SHP77 (cell line): Measurements from ENCODE around the gene TWF1.
"Not testable (repeated sequence)": the region's sequence is repeated elsewhere in the genome, so short reads cannot be mapped to it uniquely, and the experiment has no call there.

Experiments
- DNase-seq, 2 experiments: peaks; one replicate each; lab custom pipeline; 2025; lab: John Stamatoyannopoulos, UW

Gene TWF1

DNA sequence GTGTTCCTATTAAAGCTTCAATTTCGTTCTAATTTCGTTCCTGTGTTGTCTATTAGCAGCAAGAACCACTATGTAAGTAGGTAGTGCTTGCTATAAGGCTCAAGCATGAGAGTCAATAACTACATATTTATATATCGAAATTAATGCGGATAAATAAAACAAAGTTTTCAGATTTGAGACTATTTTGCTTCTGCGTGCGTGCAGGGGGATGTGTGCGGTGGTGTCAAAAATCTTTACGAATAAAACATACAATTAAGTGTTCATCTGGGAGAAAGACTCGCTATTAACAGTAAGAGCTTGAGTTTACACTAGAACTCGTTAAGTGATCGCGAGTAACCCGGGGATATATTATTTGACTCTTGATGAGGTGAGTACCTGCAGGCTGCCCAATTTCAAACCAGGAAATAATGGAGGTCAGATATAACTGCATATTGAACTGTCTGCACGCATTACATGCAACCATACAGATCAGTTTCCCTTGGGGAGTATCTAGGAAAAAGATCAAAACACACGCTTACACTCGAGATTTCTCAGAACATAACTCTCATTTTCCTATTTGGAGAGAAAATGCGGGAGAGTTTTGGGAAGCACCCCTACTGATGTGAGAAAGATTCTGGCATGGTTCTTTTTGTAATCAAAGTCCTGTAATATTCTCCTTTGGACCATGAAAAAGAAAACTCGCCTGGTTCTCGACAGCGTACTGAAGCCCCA lies 813 bp downstream of the TWF1 start:
- no peak for DNase-seq

DNA sequence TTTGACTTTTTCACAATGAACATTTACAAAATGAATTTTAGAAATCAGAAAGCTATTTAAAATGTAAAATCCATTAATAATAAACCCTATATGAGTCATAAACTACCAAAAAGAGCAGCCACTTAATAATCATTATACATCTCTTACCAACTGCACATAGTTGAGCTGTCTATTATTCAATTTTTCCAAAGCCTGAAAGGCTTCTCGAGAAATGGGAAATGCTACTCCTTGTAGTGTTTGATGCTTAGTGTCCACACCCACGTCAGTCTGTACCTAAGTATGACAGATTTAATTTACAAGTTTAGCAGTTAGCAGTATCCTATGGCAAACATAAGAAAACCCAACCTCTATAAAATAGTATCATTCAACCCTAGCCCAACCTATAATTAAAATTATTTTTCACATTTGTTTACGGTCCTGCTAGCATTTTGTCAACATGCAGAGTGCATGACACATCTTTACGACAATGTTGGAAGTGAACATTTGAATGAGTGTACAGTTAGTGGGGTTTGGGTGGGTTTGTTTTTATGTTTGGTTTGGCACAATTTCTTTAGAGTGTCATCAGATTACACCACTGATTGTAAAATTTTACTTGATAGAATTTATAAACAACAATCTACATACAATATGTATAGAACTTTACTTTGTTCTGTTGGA lies 8.4 kb downstream of the TWF1 start:
- DNase-seq = no peak

DNA sequence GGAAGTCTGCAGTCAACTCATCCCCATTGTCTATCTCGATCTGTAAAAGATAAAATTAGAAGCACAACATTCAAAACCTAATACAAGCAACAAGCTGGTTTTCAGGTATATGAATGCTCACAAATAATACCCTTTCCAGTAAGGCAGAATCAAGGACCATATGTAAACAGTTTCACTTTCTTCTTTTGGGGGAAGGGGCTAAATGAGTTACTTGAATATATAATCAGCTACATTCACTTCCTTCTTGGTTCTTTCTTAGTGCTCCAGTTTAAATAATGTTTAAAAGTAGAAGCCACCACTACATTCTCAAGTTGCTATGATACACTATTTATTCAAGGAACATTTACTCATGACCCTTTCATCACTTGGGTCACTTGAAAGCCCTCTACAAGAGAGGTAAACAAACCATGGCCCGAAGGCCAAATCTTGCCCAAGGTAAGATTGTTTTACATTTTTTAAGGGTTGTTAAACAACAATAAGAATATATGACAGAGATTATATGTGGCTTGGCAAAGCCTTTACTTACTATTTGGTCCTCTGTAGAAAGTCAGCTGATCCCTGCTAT lies 10.3 kb downstream of the TWF1 start:
- DNase-seq = no peak

GRCh38 chr12:43789941-43790340 lies 16.2 kb downstream of the TWF1 start:
- peak; percentile 24 to 40 for DNase-seq

DNA sequence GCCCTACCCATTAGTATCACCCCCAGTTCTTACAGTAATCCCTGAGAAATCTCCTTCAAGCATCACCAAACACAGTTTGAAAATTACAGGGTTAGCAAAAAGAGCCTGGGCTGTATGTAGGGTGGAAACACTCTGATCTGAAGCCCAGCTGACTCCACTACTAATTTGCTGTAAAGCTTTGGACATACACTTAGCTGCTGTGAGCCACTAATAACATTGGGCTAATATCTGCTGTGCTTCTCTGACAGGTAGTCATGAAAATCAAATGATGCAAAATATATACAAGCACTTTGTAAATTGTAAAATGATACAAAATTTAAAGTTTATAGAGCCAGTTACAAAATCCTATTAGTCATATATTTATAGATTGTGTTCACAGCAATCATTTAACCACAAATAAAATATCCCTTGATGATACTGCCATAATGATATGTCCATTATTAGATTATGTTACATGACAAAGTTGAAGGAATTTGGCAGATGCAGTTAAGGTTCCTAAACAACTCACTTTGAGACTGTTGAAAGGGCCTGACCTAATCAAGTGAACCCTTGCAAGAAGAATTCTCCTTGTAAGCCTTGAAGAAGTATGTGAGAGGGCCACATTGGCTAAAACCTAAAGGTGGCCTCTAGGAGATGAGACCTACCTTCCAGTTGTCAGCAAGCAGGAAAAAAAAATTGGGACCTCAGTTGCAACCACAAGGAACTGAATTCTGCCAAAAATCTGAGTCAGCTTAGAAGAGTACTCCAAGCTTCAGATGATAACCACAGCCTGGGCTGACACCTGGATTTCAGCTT lies 19.0 kb downstream of the TWF1 start:
- no peak for DNase-seq

- peak; percentile 3 to 15 for DNase-seq
These were observed 29.6 kb downstream of the TWF1 start for GRCh38 chr12:43776498-43776897.

- no peak for DNase-seq
These were observed 39.8 kb downstream of the TWF1 start for GRCh38 chr12:43766291-43766690.

GRCh38 chr12:43764528-43764927 lies 41.6 kb downstream of the TWF1 start:
- no peak for DNase-seq

- DNase-seq = no peak
These were observed 42.3 kb downstream of the TWF1 start for GRCh38 chr12:43763769-43764168.

DNA sequence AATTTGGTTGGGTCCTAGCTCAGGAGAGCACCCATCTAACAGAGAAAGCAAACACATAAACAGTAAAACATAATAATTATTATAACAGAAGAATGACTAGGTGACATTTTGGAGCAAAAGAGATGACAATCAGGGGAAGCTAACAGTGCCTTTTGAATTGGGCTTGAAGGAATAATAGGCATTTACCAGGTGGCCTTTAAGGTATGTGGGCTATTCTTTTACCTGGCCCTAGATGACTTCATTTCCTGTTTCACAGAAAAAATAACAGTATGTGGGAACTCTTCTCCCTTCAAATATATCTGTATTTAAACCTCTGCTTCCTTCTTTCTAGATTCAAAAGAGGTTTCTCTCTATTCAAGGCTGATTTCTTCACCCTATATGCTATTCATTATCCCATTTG lies 43.5 kb downstream of the TWF1 start:
- no peak for DNase-seq

DNA sequence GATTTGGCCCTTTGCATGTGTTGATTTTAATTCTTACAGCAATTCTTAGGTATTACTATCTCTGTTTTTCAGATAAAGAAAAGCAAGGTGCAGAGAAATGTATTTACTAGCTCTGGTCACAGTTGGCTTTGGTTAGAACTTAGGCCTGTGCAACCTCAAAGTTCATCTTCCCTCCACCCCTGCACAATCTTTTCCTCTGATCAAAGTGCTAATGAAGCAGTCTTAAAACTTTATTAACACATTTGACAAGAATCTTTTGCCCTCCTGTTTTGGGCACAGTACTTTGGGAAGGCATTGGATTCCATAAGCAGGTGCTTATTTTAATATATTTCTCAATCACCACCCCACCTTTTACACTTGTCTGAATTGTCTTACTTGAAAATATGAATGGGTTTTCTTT lies 44.6 kb downstream of the TWF1 start:
- DNase-seq = no peak

DNA sequence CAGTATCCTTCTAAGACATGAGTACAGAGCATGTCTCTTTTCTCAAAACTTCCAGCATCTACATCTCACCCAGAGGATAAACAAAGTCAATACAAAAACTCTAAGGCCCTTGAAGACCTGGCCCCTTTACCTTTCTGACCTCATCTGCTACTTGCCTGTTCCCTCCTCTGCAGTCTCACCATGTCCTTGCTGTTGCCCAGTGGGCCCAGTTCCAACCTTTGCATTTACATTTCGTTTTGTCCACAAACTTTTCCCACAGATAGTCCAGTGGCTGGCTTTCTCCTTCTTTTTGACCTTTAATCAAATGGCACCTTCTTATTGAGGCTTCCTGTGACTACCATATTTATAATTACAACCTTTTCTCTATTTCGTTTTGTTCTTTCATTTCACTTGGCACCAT lies 45.7 kb downstream of the TWF1 start:
- no peak for DNase-seq

DNA sequence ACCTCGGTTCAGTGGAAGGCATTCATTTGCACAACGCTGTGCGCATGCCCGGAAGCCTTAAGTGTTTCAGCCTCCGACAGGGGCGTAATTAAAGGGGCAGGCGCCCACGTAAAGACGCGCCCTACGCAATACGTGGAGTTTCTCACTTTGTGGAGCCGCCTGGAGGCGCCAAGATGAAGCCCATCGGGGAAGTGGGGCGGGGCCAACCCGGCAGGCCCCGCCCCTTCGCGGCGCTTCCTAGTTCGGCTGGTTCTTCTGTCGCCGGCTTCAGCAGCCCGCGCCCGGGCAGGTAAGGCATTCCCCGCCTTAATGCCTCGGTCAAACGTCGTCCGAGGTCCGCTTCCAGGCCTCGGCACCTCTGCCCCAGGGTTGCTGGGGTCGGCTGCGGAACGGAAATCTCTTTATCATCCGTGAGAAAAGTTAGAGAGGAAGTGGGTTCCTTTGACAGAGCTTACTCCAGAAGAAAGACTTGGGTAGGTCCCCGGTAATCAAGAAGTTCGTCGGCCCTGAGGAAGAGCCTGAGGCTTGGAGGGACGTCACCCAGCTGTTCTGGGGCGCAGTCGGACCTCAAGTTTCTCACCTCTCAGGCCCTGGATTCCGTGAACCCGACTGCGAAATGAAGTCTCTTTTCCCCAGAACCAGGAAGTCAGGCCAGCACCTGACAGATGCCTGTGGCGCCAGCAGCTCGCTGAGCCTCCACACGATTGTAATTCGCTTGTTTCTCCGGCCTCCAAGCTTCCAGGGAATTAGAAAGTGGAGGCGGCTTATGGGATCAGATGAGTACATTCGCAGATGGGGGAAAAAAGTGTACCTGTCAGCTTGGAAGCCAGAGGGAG lies 47.2 kb downstream of the TWF1 start, which contains the start of the genes IRAK4 and PUS7L:
IRAK4 (plus strand) TSS at position 224 of the 836 bp plus-strand sequence. CDS start 9,161 bp downstream, outside the sequence.
PUS7L (minus strand) TSS at position 63 of the 836 bp plus-strand sequence. CDS start 3,545 bp downstream, outside the sequence.
- DNase-seq = peak; percentile 96 to 97

DNA sequence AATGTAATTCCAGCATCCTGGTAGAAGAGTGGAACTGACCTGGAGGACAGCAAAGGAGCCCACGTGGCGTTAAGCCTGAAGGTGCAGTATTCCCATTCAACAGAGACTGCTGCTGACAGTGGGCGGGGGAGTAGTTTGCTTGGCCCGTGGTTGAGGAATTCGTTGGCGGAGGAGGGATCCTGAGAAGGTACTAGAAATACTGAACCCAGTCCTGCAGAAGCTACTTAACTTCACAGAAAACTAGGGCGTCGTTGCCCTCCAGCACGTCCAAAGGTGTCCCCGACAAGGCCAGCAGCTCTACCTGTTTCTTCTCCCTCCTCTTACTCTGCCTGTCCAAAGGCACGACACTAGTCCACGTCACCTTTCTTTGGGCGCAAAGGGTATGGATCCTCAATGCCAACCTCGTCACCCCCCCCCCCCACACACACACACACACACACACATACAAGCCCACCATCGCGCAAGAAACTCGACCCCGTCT lies 47.8 kb downstream of the TWF1 start:
- peak in 1 of 2 experiments; percentile 57 for DNase-seq

GRCh38 chr12:43754015-43754414 lies 52.1 kb downstream of the TWF1 start:
- no peak for DNase-seq

DNA sequence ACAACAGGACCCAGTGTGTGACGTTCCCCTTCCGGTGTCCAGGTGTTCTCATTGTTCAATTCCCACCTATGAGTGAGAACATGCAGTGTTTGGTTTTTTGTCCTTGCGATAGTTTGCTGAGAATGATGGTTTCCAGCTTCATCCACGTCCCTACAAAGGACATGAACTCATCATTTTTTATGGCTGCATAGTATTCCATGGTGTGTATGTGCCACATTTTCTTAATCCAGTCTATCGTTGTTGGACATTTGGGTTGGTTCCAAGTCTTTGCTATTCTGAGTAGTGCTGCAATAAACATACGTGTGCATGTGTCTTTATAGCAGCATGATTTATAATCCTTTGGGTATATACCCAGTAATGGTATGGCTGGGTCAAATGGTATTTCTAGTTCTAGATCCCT lies 54.8 kb downstream of the TWF1 start:
- DNase-seq = not testable (repeated sequence)

DNA sequence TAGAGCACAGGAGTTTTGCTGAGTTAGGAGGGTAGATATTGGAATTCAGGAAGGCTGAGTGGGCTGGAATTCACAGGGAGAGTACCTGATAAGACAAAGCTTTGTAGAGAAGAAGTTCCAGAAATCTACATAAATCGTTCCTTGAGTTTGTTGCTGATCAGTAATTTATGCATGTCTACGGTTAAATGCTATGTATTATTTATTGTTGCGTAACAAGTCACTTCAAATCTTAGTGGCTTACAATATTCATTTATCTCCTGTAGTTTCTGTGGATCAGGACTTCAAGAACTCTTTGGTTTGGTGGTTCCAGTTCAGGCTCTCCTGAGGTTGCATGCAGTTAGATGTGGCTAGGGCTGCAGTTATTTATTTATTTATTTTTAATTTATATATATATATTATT lies 55.3 kb downstream of the TWF1 start:
- DNase-seq = no peak

- DNase-seq = no peak
These were observed 57.1 kb downstream of the TWF1 start for GRCh38 chr12:43749016-43749415.

DNA sequence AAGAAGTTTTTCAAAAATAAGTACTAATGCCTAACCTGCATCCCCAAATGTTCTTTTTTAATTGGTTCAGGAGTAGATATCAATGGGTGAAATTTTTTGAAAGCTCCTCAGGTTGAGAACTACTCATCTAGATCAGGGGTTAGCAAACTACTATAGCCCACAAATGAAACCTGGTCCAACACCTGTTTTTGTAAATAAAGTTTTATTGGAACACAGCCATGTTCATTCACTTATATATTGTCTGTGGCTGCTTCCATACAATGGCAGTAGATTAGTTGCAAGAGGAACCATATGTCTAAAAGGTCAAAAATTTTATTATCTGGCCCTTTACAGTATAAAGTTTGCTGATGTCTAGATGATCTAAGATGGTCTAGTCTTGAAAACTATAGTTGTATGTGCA lies 61.3 kb downstream of the TWF1 start:
- no peak for DNase-seq
